CD1c-positive myeloid dendritic cell (primary cell): ENCODE measurements around the gene OOSP4B.
A peak's percentile ranks its signal among the peaks of the same experiment; 100 is the strongest.
"Not testable (repeated sequence)": the region's sequence is repeated elsewhere in the genome, so short reads cannot be mapped to it uniquely, and the experiment has no call there.

ENCODE experiments used
- DNase-seq: peaks from one replicate; pipeline ENCODE4 v3.0.0-alpha.2; 2016; ENCODE audit errors: extremely low spot score

The OOSP4B gene

DNA sequence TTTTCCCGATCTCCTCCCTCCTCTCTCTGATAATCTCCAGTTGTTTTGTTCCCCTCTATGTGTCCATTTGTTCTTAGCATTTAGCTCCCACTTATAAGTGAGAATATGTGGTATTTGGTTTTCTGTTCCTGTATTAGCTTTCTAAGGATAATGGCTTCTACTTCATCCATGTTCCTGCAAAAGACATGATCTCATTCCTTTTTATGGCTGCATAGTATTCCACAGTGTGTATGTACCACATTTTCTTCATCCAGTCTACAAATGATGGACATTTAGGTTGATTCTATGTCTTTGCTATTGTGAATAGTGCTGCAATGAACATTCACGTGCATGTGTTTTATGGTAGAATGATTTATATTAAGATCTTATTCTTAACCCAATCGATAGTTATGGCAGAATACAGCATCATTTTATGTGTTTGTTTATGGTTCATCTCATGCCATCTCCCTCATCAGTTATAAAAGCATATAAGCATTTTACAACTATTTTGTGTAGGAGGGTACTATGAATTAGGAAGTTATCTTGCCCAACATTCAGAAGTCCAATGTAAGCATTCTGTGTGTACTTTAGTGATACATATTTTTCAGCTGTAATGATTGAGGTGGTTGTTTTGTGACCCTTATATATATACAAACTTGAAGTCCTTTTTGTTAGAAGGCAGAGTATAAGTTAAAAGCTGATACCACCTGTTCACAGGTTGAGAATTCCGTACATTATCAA lies 42.7 kb downstream of the OOSP4B start:
- DNase-seq = peak; percentile 40

DNA sequence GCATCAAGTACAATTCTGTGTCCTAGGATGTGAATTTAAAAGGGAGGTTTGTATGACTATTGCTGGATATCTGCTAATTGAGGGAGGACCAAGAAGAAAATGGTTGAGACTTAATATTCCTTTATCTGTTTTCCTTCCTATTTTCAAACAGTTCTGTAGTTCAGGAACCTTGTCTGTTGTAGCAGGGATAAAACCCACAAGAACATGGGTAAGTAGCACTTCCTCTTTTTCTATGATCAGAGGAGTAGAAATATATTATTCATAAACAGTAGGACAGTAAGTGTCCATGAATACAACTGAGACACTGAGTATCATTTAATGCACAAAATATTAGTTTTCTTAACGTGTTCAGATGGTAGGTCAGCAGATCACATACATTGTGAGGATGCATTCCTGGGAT lies 47.1 kb downstream of the OOSP4B start:
- DNase-seq = peak; percentile 60

DNA sequence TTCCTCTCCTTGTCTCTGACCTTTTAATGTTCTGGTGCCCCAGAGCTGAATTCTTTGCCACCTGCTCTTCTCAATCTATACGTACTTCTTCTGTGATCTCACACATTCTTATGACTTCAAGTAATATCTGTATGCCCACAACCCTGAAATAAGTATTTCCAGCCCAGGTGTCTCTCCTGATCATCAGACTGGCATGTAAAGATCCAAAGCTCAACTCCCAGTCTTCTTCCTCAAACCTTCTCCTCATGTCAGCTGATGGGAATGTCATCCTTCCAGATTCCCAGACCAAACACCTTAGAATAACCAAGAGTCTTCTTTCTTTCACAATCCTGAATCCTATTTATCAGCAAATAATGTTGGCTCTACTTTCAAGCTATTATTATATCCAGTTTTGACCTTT lies 48.8 kb downstream of the OOSP4B start:
- DNase-seq = no peak

DNA sequence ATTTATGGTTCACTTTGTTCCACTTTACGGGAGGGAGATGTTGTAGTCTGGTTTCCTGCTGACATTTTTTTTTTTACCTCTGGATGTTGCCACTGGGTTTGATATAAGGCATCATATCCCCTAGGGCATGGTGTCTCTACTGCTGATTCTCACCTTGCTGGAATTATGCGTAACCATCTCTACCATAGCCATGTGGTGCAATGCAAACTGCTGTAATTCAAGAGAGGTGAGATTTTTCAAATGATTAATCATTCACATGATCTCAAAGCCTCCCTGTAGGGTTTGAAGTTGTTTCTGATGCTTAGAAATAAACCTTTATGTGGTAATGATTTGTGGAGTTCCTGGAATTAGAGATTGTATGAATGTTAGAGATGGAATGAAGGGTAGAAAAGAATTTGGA lies 52.5 kb downstream of the OOSP4B start:
- no peak for DNase-seq

DNA sequence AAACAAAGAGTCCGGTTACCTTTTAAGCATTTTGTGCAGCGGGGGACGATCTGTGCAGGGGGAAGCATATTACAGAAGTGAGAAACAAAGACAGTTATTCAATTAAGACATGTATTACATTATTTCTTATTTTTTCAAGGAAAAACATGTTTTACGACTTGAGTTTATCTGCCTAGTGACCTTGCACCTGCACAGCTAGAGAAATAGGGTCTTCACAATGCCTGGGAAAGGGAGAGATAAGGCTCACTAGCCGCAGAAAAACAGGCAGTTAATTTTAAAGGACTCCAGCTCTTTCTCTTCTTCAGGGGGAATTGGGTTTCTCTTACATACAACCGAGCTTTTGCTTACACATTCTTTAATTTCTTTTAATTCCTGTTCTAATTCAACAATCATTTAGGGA lies 54.7 kb downstream of the OOSP4B start:
- not testable (repeated sequence) for DNase-seq

DNA sequence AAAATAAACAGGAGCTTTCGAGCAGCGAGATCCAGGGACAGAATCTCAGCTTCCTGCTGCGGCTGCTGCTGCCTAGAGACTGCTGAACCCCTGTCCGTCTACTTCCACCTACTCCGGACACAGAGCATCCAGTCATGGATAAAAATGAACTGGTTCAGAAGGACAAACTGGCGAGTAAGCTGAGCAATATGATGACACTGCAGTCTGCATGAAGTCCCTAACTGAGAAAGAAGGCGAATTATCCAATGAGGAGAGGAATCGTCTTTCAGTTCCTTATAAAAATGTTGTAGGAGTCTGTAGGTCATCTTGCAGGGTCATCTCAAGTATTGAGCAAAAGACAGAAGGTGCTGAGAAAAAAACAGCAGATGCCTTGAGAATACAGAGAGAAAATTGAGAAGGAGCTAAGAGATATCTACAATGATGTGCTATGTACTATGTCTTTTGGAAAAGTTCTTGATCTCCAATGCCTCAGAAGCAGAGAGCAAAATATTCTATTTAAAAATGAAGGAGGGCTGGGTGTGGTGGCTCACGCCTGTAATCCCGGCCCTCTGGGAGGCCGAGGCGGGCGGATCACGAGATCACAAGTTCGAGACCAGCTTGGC lies 60.3 kb downstream of the OOSP4B start:
- DNase-seq = peak; percentile 78

DNA sequence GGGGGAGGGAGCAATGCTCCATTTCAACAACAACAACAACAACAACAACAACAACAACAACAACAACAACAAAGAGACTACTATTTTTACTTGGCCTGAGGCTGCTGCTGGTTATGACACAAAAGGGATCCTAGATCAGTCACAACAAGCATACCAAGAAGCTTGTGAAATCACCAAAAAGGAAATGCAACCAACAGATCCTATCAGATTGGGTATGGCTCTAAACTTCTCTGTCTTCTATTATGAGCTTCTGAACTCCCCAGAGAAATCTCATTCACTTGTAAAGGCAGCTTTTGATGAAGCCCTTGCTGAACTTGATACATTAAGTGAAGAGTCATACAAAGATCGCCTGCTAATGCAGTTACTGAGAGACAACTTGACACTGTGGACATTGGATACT lies 61.0 kb downstream of the OOSP4B start:
- DNase-seq = peak; percentile 33

DNA sequence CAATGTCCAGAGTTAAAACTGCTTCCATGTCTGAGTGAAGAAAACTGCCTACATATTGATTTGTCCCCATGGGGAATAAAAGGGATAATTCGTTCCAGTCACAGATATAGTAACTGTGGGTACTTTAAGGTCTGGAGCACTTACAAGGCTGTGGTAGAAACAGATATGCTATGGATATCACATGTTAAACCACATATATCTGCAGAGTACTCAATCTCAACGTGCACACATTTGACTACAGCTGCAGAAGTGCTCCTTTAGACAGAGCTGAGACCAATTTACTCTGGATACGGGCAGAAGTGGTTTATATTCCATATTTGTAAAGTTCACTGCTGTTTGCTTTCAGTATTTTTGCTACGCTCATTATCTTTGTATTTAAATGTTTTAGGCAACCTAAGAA lies 61.8 kb downstream of the OOSP4B start:
- DNase-seq = no peak

DNA sequence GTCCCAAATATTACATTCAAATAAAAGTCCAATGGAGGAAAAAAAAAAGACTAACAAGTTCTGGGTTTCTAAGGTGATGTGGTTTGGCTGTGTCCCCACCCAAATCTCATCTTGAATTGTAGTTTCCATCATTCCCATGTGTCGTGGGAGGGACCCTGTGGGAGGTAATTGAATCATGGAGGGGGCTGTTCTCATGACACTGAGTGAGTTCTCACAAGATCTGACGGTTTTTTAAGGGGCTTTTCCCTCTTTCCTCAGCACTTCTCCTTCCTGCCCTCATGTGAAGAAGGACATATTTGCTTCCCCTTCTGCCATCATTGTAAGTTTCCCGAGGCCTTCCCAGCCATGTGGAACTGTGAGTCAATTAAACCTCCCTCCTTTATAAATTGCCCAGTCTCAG lies 63.6 kb downstream of the OOSP4B start:
- peak; percentile 18 for DNase-seq
